Measurements from ENCODE around the gene NCAPH2.

- TF ChIP-seq SP1 (IDR thresholded peaks at IDR 0.05; ENCODE audit: low read depth, low read length): no peak
- no peak for TF ChIP-seq SUZ12 (IDR thresholded peaks at IDR 0.05; ENCODE audit: low read length)
Observed at GRCh38 chr22:50553310-50553709, 45.3 kb downstream of the NCAPH2 start.

Measured in H1 (cell line).